GM23248 (cell line): ENCODE results near the gene STT3A. TPM values are rescaled to one million over a fixed set of nuclear protein-coding genes. Genes with fewer than 3 reads are reported as not detected.
"Not testable (repeated sequence)": the region's sequence is repeated elsewhere in the genome, so short reads cannot be mapped to it uniquely, and the experiment has no call there.

Experiments used
- DNase-seq: peaks from one replicate; pipeline ENCODE4 v3.0.0-alpha.2; 2015
- H2AFZ ChIP-seq: fragments of 200-600 bp; sonication (generic); 2 replicates; pipeline ENCODE4 v1.6.1; 2016; ENCODE audit warnings: antibody characterized with exemption
- H3F3A ChIP-seq: fragments of 200-600 bp; sonication (generic); 2 replicates; pipeline ENCODE4 v1.6.1; 2016; ENCODE audit warnings: mild to moderate bottlenecking, antibody characterized with exemption, mixed run types; ENCODE audit not compliant: insufficient read depth
- H3K27ac ChIP-seq: fragments of 200-600 bp; sonication (generic); 2 replicates; pipeline ENCODE4 v1.5.1; 2016; ENCODE audit warnings: mild to moderate bottlenecking
- H3K27me3 ChIP-seq: fragments of 200-600 bp; sonication (generic); replicated peaks from 2 replicates; pipeline ENCODE4 v1.6.1; 2016; ENCODE audit warnings: mild to moderate bottlenecking; ENCODE audit not compliant: insufficient read depth
- H3K36me3 ChIP-seq: fragments of 200-600 bp; sonication (generic); 2 replicates; pipeline ENCODE4 v1.6.1; 2016; ENCODE audit warnings: low read depth, mild to moderate bottlenecking
- H3K4me1 ChIP-seq: fragments of 200-600 bp; sonication (generic); 2 replicates; pipeline ENCODE4 v1.6.1; 2016; ENCODE audit warnings: mild to moderate bottlenecking; ENCODE audit not compliant: insufficient read depth
- H3K4me2 ChIP-seq: fragments of 200-600 bp; sonication (generic); one replicate; pipeline ENCODE4 v1.6.1; 2016; ENCODE audit warnings: mild to moderate bottlenecking; ENCODE audit not compliant: unreplicated experiment
- H3K4me3 ChIP-seq: fragments of 200-600 bp; sonication (generic); 2 replicates; pipeline ENCODE4 v1.5.1; 2016; ENCODE audit warnings: mild to moderate bottlenecking
- H3K79me2 ChIP-seq: fragments of 200-600 bp; sonication (generic); 2 replicates; pipeline ENCODE4 v1.6.1; 2016; ENCODE audit warnings: mild to moderate bottlenecking; ENCODE audit not compliant: insufficient read depth
- H3K9ac ChIP-seq: fragments of 200-600 bp; sonication (generic); 2 replicates; pipeline ENCODE4 v1.6.1; 2016; ENCODE audit warnings: mild to moderate bottlenecking
- H3K9me2 ChIP-seq: fragments of 200-600 bp; sonication (generic); 2 replicates; pipeline ENCODE4 v1.6.1; 2016; ENCODE audit warnings: mixed run types, mild to moderate bottlenecking, moderate library complexity; ENCODE audit not compliant: insufficient read depth
- H3K9me3 ChIP-seq: fragments of 200-600 bp; sonication (generic); one replicate; pipeline ENCODE4 v1.6.1; 2017; ENCODE audit warnings: low read depth
- H4K20me1 ChIP-seq: fragments of 200-600 bp; sonication (generic); 2 replicates; pipeline ENCODE4 v1.6.0; 2016; ENCODE audit not compliant: insufficient read depth
- EZH2 ChIP-seq: fragments of 200-600 bp; sonication (generic); IDR thresholded peaks from 2 replicates; pipeline ENCODE4 v1.6.1; 2018; ENCODE audit warnings: antibody characterized with exemption, mild to moderate bottlenecking; ENCODE audit not compliant: insufficient read depth, poor library complexity, severe bottlenecking
- EZH2phosphoT487 ChIP-seq: fragments of 200-600 bp; sonication (generic); IDR thresholded peaks from 2 replicates; pipeline ENCODE4 v1.6.1; 2018; ENCODE audit warnings: antibody characterized with exemption, moderate library complexity, mild to moderate bottlenecking, low read depth; ENCODE audit not compliant: insufficient read depth
- WGBS, 2 experiments: methylation state at CpG; one replicate each; pipeline ENCODE4 v1.1.6; 2015 to 2017; ENCODE audit warnings: low lambda C conversion rate in 2 of 2, low coverage in 1 of 2; ENCODE audit errors: missing lambda C conversion rate in 2 of 2; 5-methylcytosine and 5-hydroxymethylcytosine counted together
- in situ Hi-C: fragments of 300-500 bp; cut with MboI; formaldehyde crosslinking; loops from 2 replicates; pipeline ENCODE4 v1.15.0; 2020
- polyA plus RNA-seq: library from polyadenylated mRNA; unstranded; fragments of >200 nt; fragmentation: Nextera tagmentation; extraction: Ambion mirVana; gene quantifications from 2 replicates; pipeline ENCODE4 v1.2.1, GENCODE V29; 2016
- total RNA-seq: library from RNA; depleted of rRNA; stranded (reverse); fragments of >200 nt; shearing (Covaris generic); gene quantifications from 2 replicates; pipeline ENCODE4 v1.2.3, GENCODE V29; 2014

The STT3A gene
- total and polyA plus RNA-seq, 2 experiments from 2014 or later: 245 to 289 TPM

DNA sequence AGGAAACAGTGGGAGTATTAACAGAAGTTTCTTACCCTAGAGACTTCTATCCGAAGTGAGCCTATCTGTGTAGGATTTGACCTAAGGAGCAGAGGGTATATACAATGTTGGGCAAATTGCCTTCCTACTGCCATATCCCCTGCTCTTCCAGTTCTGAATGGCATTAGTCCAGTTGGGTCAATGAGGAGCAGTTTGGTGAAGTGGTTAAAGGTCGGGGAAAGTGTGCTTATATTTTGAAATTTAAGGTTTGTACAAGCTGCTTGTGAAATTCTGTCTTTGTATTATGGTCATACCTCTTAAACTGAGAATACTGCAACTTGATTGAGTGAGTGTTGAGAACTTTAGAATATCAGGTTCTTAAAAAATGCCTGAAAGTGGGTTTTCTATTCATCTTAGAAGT lies 21.7 kb upstream of the STT3A start:
- Histone ChIP-seq H3K27ac (no peak overlapping the region), H3F3A (no peaks in the 10 kb centered on the region), H3K4me1 (peaks cover 18% of the 10 kb centered on the region; the same call in 1 of the 2 replicates), H3K27me3 (no peaks in the 10 kb centered on the region), H2AFZ (no peak overlapping the region), H3K79me2 (peaks cover 37% of the 10 kb centered on the region), H3K9ac (0 out of 2 replicates have a peak overlapping the region, but pooled peaks have one; percentile 11), H3K9me2 (no peaks in the 10 kb centered on the region), H3K36me3 (peaks cover 30% of the 10 kb centered on the region), H3K9me3 (no peaks in the 10 kb centered on the region), H4K20me1 (no peaks in the 10 kb centered on the region), H3K4me2 (peak overlapping the region; percentile 99), H3K4me3 (peak overlapping the region; percentile 14)
- no peak for DNase-seq
- in situ Hi-C loops: no loop called here
- TF ChIP-seq EZH2 (no peak), EZH2phosphoT487 (no peak)
- 94 to 97% methylated on average over 2 of the region's 2 CpGs for WGBS, 2 experiments

DNA sequence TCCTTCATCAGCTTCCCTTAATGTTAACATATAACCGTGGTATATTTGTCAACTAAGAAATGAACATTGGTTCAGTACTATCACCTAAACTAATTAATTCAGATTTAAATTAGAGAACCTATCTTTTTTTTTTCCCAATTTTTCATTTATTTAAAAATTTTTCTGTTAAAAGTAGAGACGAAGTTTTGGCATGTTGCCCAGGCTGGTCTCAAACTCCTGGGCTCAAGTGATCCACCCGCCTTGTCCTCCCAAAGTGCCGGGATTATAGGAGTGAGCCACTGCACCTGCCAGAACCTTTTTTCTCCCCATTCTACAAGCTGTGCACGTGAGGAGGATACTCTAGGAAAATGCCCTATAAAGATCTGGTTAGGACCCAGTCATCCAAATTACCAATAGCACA lies 19.7 kb upstream of the STT3A start:
- Histone ChIP-seq H3K9me2 (no peaks in the 10 kb centered on the region), H4K20me1 (no peaks in the 10 kb centered on the region), H3K79me2 (peaks cover 37% of the 10 kb centered on the region), H3K9me3 (no peaks in the 10 kb centered on the region), H3K9ac (no peak overlapping the region), H3K4me1 (peaks cover 18% of the 10 kb centered on the region; the same call in 1 of the 2 replicates), H3K27me3 (no peaks in the 10 kb centered on the region), H2AFZ (no peak overlapping the region), H3K36me3 (peaks cover 46% of the 10 kb centered on the region), H3K27ac (no peak overlapping the region), H3K4me2 (no peak overlapping the region), H3F3A (no peaks in the 10 kb centered on the region), H3K4me3 (no peak overlapping the region)
- in situ Hi-C loops: no loop called here
- no peak for DNase-seq
- no peak for TF ChIP-seq EZH2phosphoT487
- no peak for TF ChIP-seq EZH2
- 72% methylated on average over 5 of the region's 5 CpGs for WGBS, 2 experiments

DNA sequence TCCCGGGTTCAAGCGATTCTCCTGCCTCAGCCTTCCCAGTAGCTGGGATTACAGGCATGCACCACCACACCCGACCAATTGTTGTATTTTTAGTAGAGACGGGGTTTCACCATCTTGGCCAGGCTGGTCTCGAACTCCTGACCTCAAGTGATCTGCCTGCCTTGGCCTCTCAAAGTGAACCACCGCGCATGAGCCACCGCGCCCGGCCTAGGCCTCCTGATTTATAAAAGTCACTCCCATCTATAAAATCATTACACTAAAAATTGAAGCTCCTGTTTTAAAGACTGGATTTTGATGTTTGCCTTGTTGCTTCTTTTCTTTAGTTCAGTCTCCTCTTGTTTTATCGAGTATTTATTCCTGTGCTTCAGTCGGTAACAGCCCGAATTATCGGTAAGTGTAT lies 15.5 kb upstream of the STT3A start:
- not testable (repeated sequence) for H3K4me2 ChIP-seq

DNA sequence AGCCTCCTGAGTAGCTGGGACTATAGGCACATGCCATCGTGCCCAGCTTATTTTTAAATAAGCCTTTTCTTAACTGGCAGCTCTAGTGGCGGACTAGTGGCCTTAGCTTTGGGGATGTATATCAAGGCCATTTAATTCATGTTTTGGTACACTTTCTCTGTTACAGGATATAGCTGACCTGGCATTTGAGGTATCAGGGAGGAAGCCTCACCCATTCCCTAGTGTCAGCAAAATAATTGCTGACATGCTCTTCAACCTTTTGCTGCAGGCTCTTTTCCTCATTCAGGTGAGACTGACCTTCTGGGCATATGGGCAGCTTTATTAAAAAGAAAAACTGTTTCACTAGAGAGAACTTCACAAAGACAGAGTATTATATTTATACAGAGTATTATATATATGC lies 13.9 kb upstream of the STT3A start:
- Histone ChIP-seq H3K4me1 (no peaks in the 10 kb centered on the region), H3K4me3 (no peak overlapping the region), H4K20me1 (no peaks in the 10 kb centered on the region), H3K4me2 (no peak overlapping the region), H3K9ac (no peak overlapping the region), H3K79me2 (no peaks in the 10 kb centered on the region), H3K27me3 (no peaks in the 10 kb centered on the region), H3F3A (no peaks in the 10 kb centered on the region; the same call in 1 of the 2 replicates), H3K27ac (no peak overlapping the region), H3K9me2 (no peaks in the 10 kb centered on the region), H3K9me3 (no peaks in the 10 kb centered on the region), H2AFZ (no peak overlapping the region), H3K36me3 (peaks cover 78% of the 10 kb centered on the region)
- DNase-seq: no peak
- WGBS, 2 experiments: 98 to 100% methylated on average over 2 of the region's 2 CpGs
- no peak for TF ChIP-seq EZH2phosphoT487
- no peak for TF ChIP-seq EZH2
- in situ Hi-C loops: no loop called here

More for the DNA sequence above, 15.5 kb upstream of the STT3A start:
- H3K9me3 ChIP-seq, H2AFZ ChIP-seq, H3K79me2 ChIP-seq, H3K9ac ChIP-seq, H3K4me3 ChIP-seq, in situ Hi-C loops, H3K4me1 ChIP-seq, H3F3A ChIP-seq, H3K9me2 ChIP-seq, DNase-seq, H3K27ac ChIP-seq, H3K27me3 ChIP-seq, H4K20me1 ChIP-seq: not testable (repeated sequence)
- WGBS, 2 experiments: 97% methylated on average over 14 of the region's 14 CpGs
- H3K36me3 ChIP-seq: peaks cover 73% of the 10 kb centered on the region

DNA sequence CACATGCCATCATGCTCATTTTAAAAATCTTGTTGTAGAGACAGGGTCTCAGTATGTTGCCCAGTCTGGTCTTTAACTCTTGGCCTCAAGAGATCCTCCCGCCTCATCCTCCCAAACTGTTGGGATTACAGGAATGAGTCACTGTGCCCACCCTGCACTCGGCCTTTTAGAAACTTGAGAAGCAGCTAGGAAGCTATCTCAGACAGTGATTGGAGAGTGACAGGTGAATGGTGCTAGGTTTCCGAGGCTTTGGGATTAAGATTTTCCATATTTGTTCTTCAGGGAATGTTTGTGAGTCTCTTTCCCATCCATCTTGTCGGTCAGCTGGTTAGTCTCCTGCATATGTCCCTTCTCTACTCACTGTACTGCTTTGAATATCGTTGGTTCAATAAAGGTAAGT lies 12.8 kb upstream of the STT3A start:
- no peak overlapping the region for H2AFZ ChIP-seq
- WGBS, 2 experiments: 97 to 100% methylated on average over 5 of the region's 5 CpGs
- peaks cover 69% of the 10 kb centered on the region for H3K36me3 ChIP-seq
- H3F3A ChIP-seq: peaks cover 6% of the 10 kb centered on the region; the same call in 1 of the 2 replicates
- H3K27ac ChIP-seq: no peak overlapping the region
- in situ Hi-C loops: no loop called here
- no peak overlapping the region for H3K9ac ChIP-seq
- H3K4me3 ChIP-seq: no peak overlapping the region
- TF ChIP-seq EZH2 (no peak), EZH2phosphoT487 (no peak)
- no peak overlapping the region for H3K4me2 ChIP-seq
- H4K20me1 ChIP-seq: no peaks in the 10 kb centered on the region
- no peaks in the 10 kb centered on the region for H3K9me3 ChIP-seq
- H3K79me2 ChIP-seq: no peaks in the 10 kb centered on the region
- no peaks in the 10 kb centered on the region for H3K9me2 ChIP-seq
- no peaks in the 10 kb centered on the region for H3K4me1 ChIP-seq
- no peak for DNase-seq
- no peaks in the 10 kb centered on the region for H3K27me3 ChIP-seq
